Glutamatergic neuron (in vitro differentiated cells): ENCODE measurements around the gene PPEF1. TPM values are rescaled to one million over a fixed set of nuclear protein-coding genes. Genes with fewer than 3 reads are reported as not detected.

Source experiments
- DNase-seq: peaks from one replicate; pipeline ENCODE4 v3.0.0; 2022
- H3K27ac Mint-ChIP-seq: one replicate; pipeline ENCODE4 v1.8.0; 2020; ENCODE audit warnings: mild to moderate bottlenecking, mixed read lengths, inconsistent platforms; ENCODE audit not compliant: unreplicated experiment
- H3K27me3 Mint-ChIP-seq: one replicate; pipeline ENCODE4 v1.8.0; 2020; ENCODE audit warnings: mild to moderate bottlenecking, moderate library complexity, mixed read lengths, inconsistent platforms; ENCODE audit not compliant: unreplicated experiment
- H3K36me3 Mint-ChIP-seq: one replicate; pipeline ENCODE4 v1.8.0; 2020; ENCODE audit warnings: mild to moderate bottlenecking, mixed read lengths, inconsistent platforms; ENCODE audit not compliant: unreplicated experiment
- H3K4me1 Mint-ChIP-seq: one replicate; pipeline ENCODE4 v1.8.0; 2020; ENCODE audit warnings: mild to moderate bottlenecking, low read depth, mixed read lengths, inconsistent platforms; ENCODE audit not compliant: unreplicated experiment
- H3K4me3 Mint-ChIP-seq: one replicate; pipeline ENCODE4 v1.8.0; 2020; ENCODE audit warnings: mild to moderate bottlenecking, mixed read lengths, inconsistent platforms; ENCODE audit not compliant: unreplicated experiment
- H3K9me3 Mint-ChIP-seq: one replicate; pipeline ENCODE4 v1.8.0; 2020; ENCODE audit warnings: mild to moderate bottlenecking, moderate library complexity, mixed read lengths, inconsistent platforms; ENCODE audit not compliant: unreplicated experiment
- CTCF ChIP-seq: fragments of 200-600 bp; sonication (generic); IDR thresholded peaks from one replicate; pipeline ENCODE4 v1.5.0; 2021; ENCODE audit not compliant: partially characterized antibody, unreplicated experiment
- total RNA-seq: library from RNA; stranded (reverse); fragmentation: NEBNext Ultra II Directional; extraction: Animal tissue kit (Norgen Biotek cat#: 25700); gene quantifications from one replicate; pipeline ENCODE4 v1.2.1, GENCODE V29; 2021; ENCODE audit not compliant: unreplicated experiment

PPEF1 gene
- total RNA-seq, 1 donor from 2014 or later: 3.9 TPM

GRCh38 chrX:18873189-18873791, 165.8 kb downstream of the PPEF1 start:
- no peak for DNase-seq
- Mint-ChIP-seq H3K4me1 (peaks cover 2% of the 10 kb centered on the region), H3K27ac (no peak overlapping the region), H3K9me3 (no peaks in the 10 kb centered on the region), H3K4me3 (no peak overlapping the region), H3K36me3 (no peaks in the 10 kb centered on the region), H3K27me3 (peaks cover under 1% of the 10 kb centered on the region)
- no peak for TF ChIP-seq CTCF

- Mint-ChIP-seq H3K4me3 (no peak overlapping the region), H3K4me1 (peaks cover 2% of the 10 kb centered on the region), H3K36me3 (no peaks in the 10 kb centered on the region), H3K27ac (no peak overlapping the region), H3K27me3 (peaks cover 1% of the 10 kb centered on the region), H3K9me3 (no peaks in the 10 kb centered on the region)
- DNase-seq: no peak
- TF ChIP-seq CTCF: no peak
These were observed 166.4 kb downstream of the PPEF1 start for GRCh38 chrX:18873836-18874235.

- H3K9me3 Mint-ChIP-seq: no peaks in the 10 kb centered on the region
- no peak overlapping the region for H3K27ac Mint-ChIP-seq
- peaks cover 2% of the 10 kb centered on the region for H3K4me1 Mint-ChIP-seq
These were observed 167.3 kb downstream of the PPEF1 start for GRCh38 chrX:18874560-18875255.

GRCh38 chrX:18875256-18875878, 167.9 kb downstream of the PPEF1 start:
- H3K27ac Mint-ChIP-seq: no peak overlapping the region
- no peak overlapping the region for H3K4me3 Mint-ChIP-seq
- H3K4me1 Mint-ChIP-seq: peaks cover 2% of the 10 kb centered on the region
- H3K9me3 Mint-ChIP-seq: no peaks in the 10 kb centered on the region
- peaks cover 1% of the 10 kb centered on the region for H3K27me3 Mint-ChIP-seq
- H3K36me3 Mint-ChIP-seq: no peaks in the 10 kb centered on the region
- DNase-seq: no peak
- no peak for TF ChIP-seq CTCF

More at GRCh38 chrX:18874560-18875255, 167.3 kb downstream of the PPEF1 start:
- Mint-ChIP-seq H3K27me3 (peaks cover 1% of the 10 kb centered on the region), H3K4me3 (no peak overlapping the region), H3K36me3 (no peaks in the 10 kb centered on the region)
- TF ChIP-seq CTCF: no peak
- DNase-seq: no peak

- Mint-ChIP-seq H3K9me3 (peaks cover 2% of the 10 kb centered on the region), H3K27ac (no peak overlapping the region), H3K4me3 (no peak overlapping the region), H3K4me1 (peaks cover 2% of the 10 kb centered on the region), H3K27me3 (peaks cover 1% of the 10 kb centered on the region), H3K36me3 (no peaks in the 10 kb centered on the region)
- TF ChIP-seq CTCF: no peak
- DNase-seq: no peak
These were observed 170.0 kb downstream of the PPEF1 start for GRCh38 chrX:18877469-18877868.
